Natural killer cell treated with Interleukin-12 subunit alpha and Interleukin-12 subunit beta and Interleukin-15 and Interleukin-18, amount 100 ng/mL, for 72 hours (primary cell): Measurements from ENCODE around the gene TBC1D3E. TPM values are rescaled to one million over a fixed set of nuclear protein-coding genes. Genes with fewer than 3 reads are reported as not detected.
A peak's percentile ranks its signal among the peaks of the same experiment; 100 is the strongest.
"Not testable (repeated sequence)": the region's sequence is repeated elsewhere in the genome, so short reads cannot be mapped to it uniquely, and the experiment has no call there.

Experiments used
- ATAC-seq, 2 donors: fragments of 150-1000 bp; cut with Tn5 transposase in 1 of 2; sonication (Bioruptor Pico), chemical (Tn5 transposase) in 1 of 2; 2 replicates each; pipeline ENCODE4 v1.10.0; 2021
- DNase-seq: peaks from one replicate; pipeline ENCODE4 v3.0.0; 2022; ENCODE audit warnings: low spot score
- H3K27ac Mint-ChIP-seq, 2 donors: 1 replicate in 1 of 2; 2 replicates in 1 of 2; pipeline ENCODE4 v1.8.0; 2022; ENCODE audit warnings: mixed read lengths in 2 of 2, mild to moderate bottlenecking in 1 of 2, moderate library complexity in 1 of 2
- H3K27me3 Mint-ChIP-seq, 2 donors: 1 replicate in 1 of 2; 2 replicates in 1 of 2; pipeline ENCODE4 v1.8.0; 2022; ENCODE audit warnings: mixed read lengths in 2 of 2
- H3K36me3 Mint-ChIP-seq: one replicate; pipeline ENCODE4 v1.8.0; 2022; ENCODE audit warnings: mixed read lengths
- H3K4me1 Mint-ChIP-seq, 2 donors: 1 replicate in 1 of 2; 2 replicates in 1 of 2; pipeline ENCODE4 v1.8.0; 2022; ENCODE audit warnings: low read depth in 2 of 2, mixed read lengths in 2 of 2, mild to moderate bottlenecking in 1 of 2
- H3K4me3 Mint-ChIP-seq: one replicate; pipeline ENCODE4 v1.8.0; 2022; ENCODE audit warnings: mixed read lengths
- H3K9me3 Mint-ChIP-seq: 2 replicates; pipeline ENCODE4 v1.8.0; 2022; ENCODE audit warnings: mixed read lengths
- total RNA-seq, 2 donors: library from RNA; stranded (reverse); gene quantifications; one replicate each; pipeline ENCODE4 v1.2.3, GENCODE V29; 2022

TBC1D3E gene
- total RNA-seq, result 10 to 100 TPM in 1 of 2 donors, not detected in 1; 13.3 TPM

- not testable (repeated sequence) for H3K27me3 Mint-ChIP-seq, H3K36me3 Mint-ChIP-seq, H3K27ac Mint-ChIP-seq, H3K9me3 Mint-ChIP-seq, ATAC-seq, H3K4me3 Mint-ChIP-seq, DNase-seq, H3K4me1 Mint-ChIP-seq
Measured at GRCh38 chr17:38127651-38128050, at the start of gene TBC1D3E. TBC1D3E (plus strand) TSS chr17:38127951; CDS start chr17:38129496, 1,545 bp downstream.

- H3K36me3 Mint-ChIP-seq, H3K27me3 Mint-ChIP-seq, H3K27ac Mint-ChIP-seq, ATAC-seq, H3K9me3 Mint-ChIP-seq, H3K4me1 Mint-ChIP-seq, H3K4me3 Mint-ChIP-seq, DNase-seq: not testable (repeated sequence)
Measured at GRCh38 chr17:38087344-38087743, 40.4 kb upstream of the TBC1D3E start.

GRCh38 chr17:38088120-38088519 is 39.6 kb upstream of the TBC1D3E start:
- H3K9me3 Mint-ChIP-seq, H3K4me1 Mint-ChIP-seq, H3K36me3 Mint-ChIP-seq, DNase-seq, H3K4me3 Mint-ChIP-seq, H3K27me3 Mint-ChIP-seq, H3K27ac Mint-ChIP-seq, ATAC-seq: not testable (repeated sequence)

GRCh38 chr17:38094059-38094694 is 33.6 kb upstream of the TBC1D3E start:
- H3K27me3 Mint-ChIP-seq, H3K9me3 Mint-ChIP-seq, ATAC-seq, H3K4me1 Mint-ChIP-seq, H3K27ac Mint-ChIP-seq, DNase-seq, H3K36me3 Mint-ChIP-seq, H3K4me3 Mint-ChIP-seq: not testable (repeated sequence)

GRCh38 chr17:38099262-38099661 is 28.5 kb upstream of the TBC1D3E start:
- not testable (repeated sequence) for H3K36me3 Mint-ChIP-seq, H3K4me3 Mint-ChIP-seq, H3K27me3 Mint-ChIP-seq, H3K27ac Mint-ChIP-seq, DNase-seq, H3K9me3 Mint-ChIP-seq, H3K4me1 Mint-ChIP-seq
- peak; percentile 73 to 82 for ATAC-seq

GRCh38 chr17:38119829-38120228 is 7.9 kb upstream of the TBC1D3E start:
- H3K9me3 Mint-ChIP-seq, ATAC-seq, H3K4me1 Mint-ChIP-seq, H3K36me3 Mint-ChIP-seq, H3K4me3 Mint-ChIP-seq, H3K27me3 Mint-ChIP-seq, DNase-seq, H3K27ac Mint-ChIP-seq: not testable (repeated sequence)

GRCh38 chr17:38134860-38135259 is 7.1 kb downstream of the TBC1D3E start:
- not testable (repeated sequence) for H3K4me3 Mint-ChIP-seq, H3K27me3 Mint-ChIP-seq, ATAC-seq, H3K36me3 Mint-ChIP-seq, H3K4me1 Mint-ChIP-seq, H3K9me3 Mint-ChIP-seq, H3K27ac Mint-ChIP-seq
- DNase-seq, result peak; percentile 8

Other genes with a start within 250 kb of the TBC1D3E start
- not detected for gene TBC1D3K, start 203.5 kb upstream of the TBC1D3E start, total RNA-seq
- gene TBC1D3L, start 138.9 kb upstream of the TBC1D3E start, total RNA-seq, result 10 to 100 TPM; 10.0 to 14.0 TPM
- gene TBC1D3D, start 124.0 kb upstream of the TBC1D3E start, total RNA-seq, result 1 to 10 TPM in 1 of 2 donors, not detected in 1; 4.4 TPM
- gene TBC1D3C, start 59.3 kb upstream of the TBC1D3E start, total RNA-seq, result not detected
- 1 to 10 TPM in 1 of 2 donors, not detected in 1; 3.9 TPM for gene TBC1D3, start 64.6 kb downstream of the TBC1D3E start, total RNA-seq
- gene MRPL45, start 169.2 kb downstream of the TBC1D3E start, total RNA-seq, result 10 to 100 TPM; 29.1 to 30.4 TPM
- gene GPR179, start 216.0 kb downstream of the TBC1D3E start, total RNA-seq, result under 1 TPM in 1 of 2 donors, not detected in 1; 0.10 TPM
- gene SOCS7, start 223.9 kb downstream of the TBC1D3E start, total RNA-seq, result 10 to 100 TPM; 14.2 to 29.7 TPM